Glomerular visceral epithelial cell (primary cell): ENCODE results near the gene ACTA2.

Source experiments
- DNase-seq: peaks from one replicate; pipeline ENCODE4 v3.0.0-alpha.2; 2016; ENCODE audit errors: extremely low spot score

Gene ACTA2

GRCh38 chr10:88892222-88892967 is 60.2 kb downstream of the ACTA2 start:
- DNase-seq = peak; percentile 18

DNA sequence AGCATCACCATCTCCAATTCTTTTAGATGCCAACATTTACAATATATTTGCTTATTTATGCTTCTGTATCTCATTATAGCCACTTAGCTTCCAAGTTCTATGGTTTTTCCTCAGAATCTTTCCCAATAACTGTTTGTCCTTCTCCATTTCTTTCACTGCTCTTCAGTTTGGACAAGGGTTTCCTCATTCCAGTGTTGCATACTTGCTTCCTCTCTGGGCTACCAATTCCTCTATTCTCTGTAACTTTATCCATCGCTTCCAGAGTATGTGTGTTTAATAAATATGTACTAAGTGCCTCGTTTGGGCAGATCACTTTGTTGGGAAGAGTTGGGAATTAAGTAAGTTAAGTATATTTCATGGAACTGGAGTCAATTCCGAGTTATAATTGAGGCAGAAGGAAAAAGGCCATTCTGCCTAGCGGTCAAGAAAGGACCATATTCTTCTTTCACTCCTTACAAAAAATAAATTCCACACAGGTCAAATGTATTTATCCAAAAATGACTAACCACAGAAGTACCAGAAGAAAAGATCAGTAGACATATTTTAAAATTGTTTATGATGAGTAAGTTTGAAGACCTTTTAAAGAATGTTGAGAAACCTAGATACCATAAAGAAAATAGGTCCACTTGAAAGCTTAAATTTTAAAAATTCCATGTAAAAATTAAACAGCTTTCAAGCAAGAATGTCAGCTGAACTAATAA is 61.7 kb downstream of the ACTA2 start:
- no peak for DNase-seq

GRCh38 chr10:88889559-88890337 is 62.8 kb downstream of the ACTA2 start:
- no peak for DNase-seq

DNA sequence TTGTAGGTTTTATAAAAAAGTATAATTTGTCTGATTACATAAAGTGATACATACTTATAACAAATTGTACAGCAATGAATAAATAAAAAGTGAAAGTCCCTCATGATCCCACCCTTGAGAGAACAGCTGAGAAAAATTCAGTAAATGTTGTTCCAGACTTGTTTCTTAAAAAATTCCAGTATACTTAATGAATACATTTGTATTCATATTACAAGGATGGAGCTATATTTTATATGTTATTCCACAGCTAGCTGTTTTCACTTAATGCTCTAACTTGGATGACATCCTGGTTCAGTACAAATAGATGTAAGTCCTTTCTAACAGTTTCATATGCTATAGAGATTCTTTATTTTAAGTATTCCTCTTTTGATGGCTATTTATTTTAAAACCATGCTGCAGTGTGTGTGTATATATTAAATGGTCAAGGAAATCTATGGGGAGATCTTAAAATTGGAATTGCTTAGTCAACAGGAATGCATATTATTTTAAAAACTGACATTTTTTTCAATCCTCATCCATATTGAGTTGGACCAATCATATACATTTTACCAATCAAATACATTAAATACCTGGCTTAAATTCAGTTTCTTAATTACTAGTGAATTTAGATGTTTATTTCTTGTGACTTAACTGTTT is 63.6 kb downstream of the ACTA2 start:
- no peak for DNase-seq

- DNase-seq = no peak
These were observed 66.0 kb downstream of the ACTA2 start for GRCh38 chr10:88886557-88886956.
